Psoas muscle (tissue), 8 donors: ENCODE data around the gene NUDT4. TPM values are rescaled to one million over a fixed set of nuclear protein-coding genes. Genes with fewer than 3 reads are reported as not detected.

Experiments used
- ATAC-seq, 4 donors: fragments of 200-7000 bp; cut with Tn5 transposase; one replicate each; pipeline ENCODE4 v1.9.1; 2020; ENCODE audit warnings: moderate library complexity in 3 of 4, mild to moderate bottlenecking in 2 of 4
- DNase-seq, 2 donors: peaks; one replicate each; pipeline ENCODE4 v3.0.0-alpha.2; 2020
- H3K27ac ChIP-seq: fragments of 200-600 bp; one replicate; pipeline ENCODE4 v1.8.0; 2022
- H3K27me3 ChIP-seq, 3 donors: fragments of 200-600 bp in 1 of 3; one replicate each; pipeline versions ENCODE4 v1.6.1 to v1.8.0; 2013 to 2022; ENCODE audit warnings: low read length in 2 of 3, mild to moderate bottlenecking in 2 of 3, moderate library complexity in 1 of 3; ENCODE audit not compliant: insufficient read depth in 3 of 3
- H3K36me3 ChIP-seq, 2 donors: fragments of 200-600 bp in 1 of 2; one replicate each; pipeline versions ENCODE4 v1.6.1 to v1.8.0; 2013 to 2022; ENCODE audit warnings: low read depth in 1 of 2, mild to moderate bottlenecking in 1 of 2, moderate library complexity in 1 of 2; ENCODE audit not compliant: insufficient read depth in 1 of 2
- H3K4me1 ChIP-seq: fragments of 200-600 bp; one replicate; pipeline ENCODE4 v1.8.0; 2022
- H3K4me3 ChIP-seq: fragments of 200-600 bp; one replicate; pipeline ENCODE4 v1.8.0; 2022; ENCODE audit warnings: mild to moderate bottlenecking
- H3K9me3 ChIP-seq: fragments of 200-600 bp; one replicate; pipeline ENCODE4 v1.8.0; 2022
- CTCF ChIP-seq: fragments of 200-600 bp; IDR thresholded peaks from one replicate; pipeline ENCODE4 v1.8.0; 2022; ENCODE audit warnings: antibody characterized with exemption
- WGBS, 3 donors: extraction: QIAGEN DNeasy Blood & Tissue Kit; methylation state at CpG; one replicate each; pipeline versions ENCODE4 v1.1.6 to v1.1.7; 2013; 5-methylcytosine and 5-hydroxymethylcytosine counted together
- intact Hi-C, 2 donors: fragments of 100-400 bp; cut with DNase I; formaldehyde crosslinking; loops; one replicate each; pipeline versions ENCODE4 v1.11.0 to v1.14.2; 2022
- polyA plus RNA-seq, 3 donors: library from polyadenylated mRNA; stranded (reverse); fragments of 200-250 nt; gene quantifications; one replicate each; pipeline ENCODE4 v1.2.3, GENCODE V29; 2013
- total RNA-seq, 4 donors: library from RNA; stranded (reverse); fragmentation: NEBNext Ultra II Directional in 2 of 4; extraction: Animal tissue kit (Norgen Biotek cat#: 25700) in 2 of 4; gene quantifications; one replicate each; pipeline versions ENCODE4 v1.2.1 to v1.2.4, GENCODE V29; 2021 to 2023
- donor health status: healthy with polysubstance abuse.
- donor health status: DM: no; HTN: no; CAD: no; lungs with moderate emphysema.
- donor health status: Bipolar disorder and iron deficiency.
- donor health status: healthy.
- donor health status: DM: yes; HTN: yes; CAD: no.
- donor health status: DM: no; HTN: no; CAD: no.
- donor health status: DM: no; HTN: no; CAD: no.
- donor health status: DM: yes; HTN: yes; CAD: no.

Gene NUDT4
- total and polyA plus RNA-seq, 7 donors, result 48.3 to 254 (median 187) TPM

- TF ChIP-seq CTCF, result no peak
- ATAC-seq, result peak in 2 of 4 donors; percentile 30 to 63
- WGBS, 3 donors, result 27 to 43% (median 28%) methylated on average over 4 of the region's 4 CpGs
- intact Hi-C loops, result no loop called here
- Histone ChIP-seq H3K27me3 (no peaks in the 10 kb centered on the region), H3K36me3 (no peaks in the 10 kb centered on the region), H3K27ac (no peak overlapping the region), H3K4me3 (no peak overlapping the region), H3K9me3 (no peaks in the 10 kb centered on the region), H3K4me1 (peaks cover 19% of the 10 kb centered on the region)
- DNase-seq, result no peak
Observed at GRCh38 chr12:93336291-93336741, 41.4 kb upstream of the NUDT4 start.

GRCh38 chr12:93338598-93338997 is 39.1 kb upstream of the NUDT4 start:
- no peaks in the 10 kb centered on the region for H3K27me3 ChIP-seq
- no peak for TF ChIP-seq CTCF
- H3K4me3 ChIP-seq, result no peak overlapping the region
- H3K36me3 ChIP-seq, result no peaks in the 10 kb centered on the region
- peaks cover 11% of the 10 kb centered on the region for H3K4me1 ChIP-seq
- no peak for ATAC-seq
- H3K9me3 ChIP-seq, result no peaks in the 10 kb centered on the region
- no peak for DNase-seq
- 96 to 98% (median 96%) methylated on average over 7 of the region's 7 CpGs for WGBS, 3 donors
- intact Hi-C loops, result no loop called here
- no peak overlapping the region for H3K27ac ChIP-seq

GRCh38 chr12:93339695-93340094 is 38.0 kb upstream of the NUDT4 start:
- TF ChIP-seq CTCF, result no peak
- no peaks in the 10 kb centered on the region for H3K9me3 ChIP-seq
- DNase-seq, result no peak
- no peak overlapping the region for H3K27ac ChIP-seq
- intact Hi-C loops, result no loop called here
- no peak overlapping the region for H3K4me3 ChIP-seq
- WGBS, 3 donors, result 83 to 91% (median 90%) methylated on average over 4 of the region's 4 CpGs
- H3K4me1 ChIP-seq, result peaks cover 11% of the 10 kb centered on the region
- no peak for ATAC-seq
- H3K36me3 ChIP-seq, result no peaks in the 10 kb centered on the region
- no peaks in the 10 kb centered on the region for H3K27me3 ChIP-seq

GRCh38 chr12:93341409-93342049 is 36.2 kb upstream of the NUDT4 start:
- Histone ChIP-seq H3K4me3 (no peak overlapping the region), H3K27me3 (no peaks in the 10 kb centered on the region), H3K36me3 (no peaks in the 10 kb centered on the region), H3K9me3 (no peaks in the 10 kb centered on the region), H3K27ac (no peak overlapping the region), H3K4me1 (no peaks in the 10 kb centered on the region)
- no peak for DNase-seq
- no peak for ATAC-seq
- no peak for TF ChIP-seq CTCF
- WGBS, 3 donors, result 47 to 62% (median 48%) methylated on average over 3 of the region's 3 CpGs
- intact Hi-C loops, result no loop called here
